PC-3 (cell line): ENCODE data around the gene MAP2K5. TPM values are rescaled to one million over a fixed set of nuclear protein-coding genes. Genes with fewer than 3 reads are reported as not detected.

ENCODE experiments used
- ATAC-seq: fragments of 200-7000 bp; cut with Tn5 transposase; 2 replicates; pipeline ENCODE4 v1.9.1; 2020; ENCODE audit warnings: mild to moderate bottlenecking, moderate library complexity
- BruUV-seq: library from RNA; stranded (reverse); fragments of 400-500 nt; replicated peaks from 2 replicates; lab custom pipeline; 2021; lab: Mats Ljungman, UMichigan
- CTCF ChIA-PET: fragments of 300-600 bp; sonication (Branson Sonifier 250); formaldehyde crosslinking; loops from one replicate; lab custom pipeline; 2022; ENCODE audit warnings: antibody characterized with exemption; lab: Charles Lee
- POLR2A ChIA-PET: fragments of 300-600 bp; sonication (Branson Sonifier 250); formaldehyde crosslinking; loops from one replicate; lab custom pipeline; 2022; ENCODE audit warnings: antibody characterized with exemption; ENCODE audit not compliant: unreplicated experiment; lab: Charles Lee
- DNase-seq: peaks from one replicate; pipeline ENCODE4 v3.0.0-alpha.2; 2015
- H2AFZ ChIP-seq: fragments of 300-600 bp; sonication (generic); 2 replicates; pipeline ENCODE4 v1.6.0; 2016; ENCODE audit warnings: antibody characterized with exemption, low read length
- H3F3A ChIP-seq: fragments of 300-600 bp; sonication (generic); one replicate; pipeline ENCODE4 v1.6.0; 2017; ENCODE audit warnings: antibody characterized with exemption, low read length, control low read depth, mild to moderate bottlenecking; ENCODE audit not compliant: unreplicated experiment
- H3K27ac ChIP-seq: fragments of 300-600 bp; sonication (generic); 2 replicates; pipeline ENCODE4 v1.5.1; 2016; ENCODE audit warnings: mild to moderate bottlenecking, low read length
- H3K27me3 ChIP-seq: fragments of 300-600 bp; sonication (generic); 2 replicates; pipeline ENCODE4 v1.6.1; 2016; ENCODE audit warnings: low read length, mixed read lengths
- H3K36me3 ChIP-seq: fragments of 300-600 bp; sonication (generic); 2 replicates; pipeline ENCODE4 v1.6.1; 2016; ENCODE audit warnings: low read depth, mixed run types, low read length, mixed read lengths
- H3K4me1 ChIP-seq: fragments of 300-600 bp; sonication (generic); 2 replicates; pipeline ENCODE4 v1.5.1; 2016; ENCODE audit warnings: low read length; ENCODE audit not compliant: insufficient read depth
- H3K4me2 ChIP-seq: fragments of 300-600 bp; sonication (generic); 2 replicates; pipeline ENCODE4 v1.6.0; 2016; ENCODE audit warnings: low read length
- H3K4me3 ChIP-seq: fragments of 300-600 bp; sonication (generic); 2 replicates; pipeline ENCODE4 v1.5.1; 2016; ENCODE audit warnings: mild to moderate bottlenecking, low read length, mixed read lengths
- H3K79me2 ChIP-seq: fragments of 300-600 bp; sonication (generic); 2 replicates; pipeline ENCODE4 v1.6.1; 2017; ENCODE audit warnings: low read length, mixed read lengths
- H3K9ac ChIP-seq: fragments of 300-600 bp; sonication (generic); 2 replicates; pipeline ENCODE4 v1.6.0; 2016; ENCODE audit warnings: mild to moderate bottlenecking, low read length
- H3K9me2 ChIP-seq: fragments of 300-600 bp; sonication (generic); replicated peaks from 2 replicates; pipeline ENCODE4 v1.6.1; 2016; ENCODE audit warnings: mixed run types, low read length, mixed read lengths
- H3K9me3 ChIP-seq: fragments of 300-600 bp; sonication (generic); 2 replicates; pipeline ENCODE4 v1.6.1; 2016; ENCODE audit warnings: low read length, mixed read lengths
- H4K20me1 ChIP-seq: fragments of 300-600 bp; sonication (generic); 2 replicates; pipeline ENCODE4 v1.6.1; 2016; ENCODE audit warnings: low read length, mixed read lengths
- EZH2 ChIP-seq: fragments of 300-600 bp; sonication (generic); IDR thresholded peaks from one replicate; pipeline ENCODE4 v1.6.1; 2017; ENCODE audit warnings: antibody characterized with exemption, mild to moderate bottlenecking, low read length; ENCODE audit not compliant: unreplicated experiment
- EZH2phosphoT487 ChIP-seq: fragments of 300-600 bp; sonication (generic); IDR thresholded peaks from 2 replicates; pipeline ENCODE4 v1.6.1; 2018; ENCODE audit warnings: mild to moderate bottlenecking, antibody characterized with exemption, low read length, borderline replicate concordance
- intact Hi-C: fragments of 100-400 bp; cut with micrococcal nuclease; formaldehyde crosslinking; loops from 2 replicates; pipeline ENCODE4 v1.9.0; 2023
- total RNA-seq: library from RNA; depleted of rRNA; stranded (reverse); fragments of >200 nt; gene quantifications from 2 replicates; pipeline ENCODE4 v1.2.3, GENCODE V29; 2014
- TF ChIP-seq, protein P1 (sequence below): fragments of 300-600 bp; sonication (generic); conservative IDR thresholded peaks from 2 replicates; pipeline ENCODE4 v1.5.1; 2017; ENCODE audit warnings: antibody characterized with exemption, low read depth, mild to moderate bottlenecking, low read length

MAP2K5 gene
- total RNA-seq, 1 experiment from 2014 or later, result 5.5 TPM

DNA sequence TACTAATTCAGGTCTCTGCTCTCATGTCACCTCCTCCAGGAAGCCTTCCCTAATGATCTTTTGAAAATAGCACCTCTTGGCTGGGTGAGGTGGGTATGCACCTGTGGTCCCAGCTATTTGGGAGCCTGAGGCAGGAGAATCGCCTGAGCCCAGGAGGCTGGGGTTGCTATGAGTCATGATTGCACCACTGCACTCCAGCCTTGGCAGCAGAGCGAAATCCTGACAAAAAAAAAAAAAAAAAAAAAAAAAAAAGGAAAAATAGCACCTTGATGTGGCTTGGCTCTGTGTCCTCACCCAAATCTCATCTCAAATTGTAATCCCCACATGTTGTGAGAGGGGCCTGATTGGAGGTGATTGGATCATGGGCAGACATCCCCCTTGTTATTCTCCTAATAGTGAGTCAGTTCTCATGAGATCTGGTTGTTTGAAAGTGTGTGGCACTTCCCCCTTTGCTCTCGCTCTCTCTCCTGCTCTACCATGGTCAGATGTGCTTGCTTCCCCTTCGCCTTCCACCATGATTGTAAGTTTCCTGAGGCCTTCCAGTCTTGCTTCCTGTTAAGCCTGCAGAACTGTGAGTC lies 308.6 kb downstream of the MAP2K5 start:
- Histone ChIP-seq H3F3A (no peaks in the 10 kb centered on the region), H3K9ac (no peak overlapping the region), H2AFZ (no peak overlapping the region), H3K79me2 (no peaks in the 10 kb centered on the region), H3K27ac (no peak overlapping the region), H4K20me1 (no peaks in the 10 kb centered on the region), H3K4me2 (no peak overlapping the region), H3K4me1 (no peaks in the 10 kb centered on the region), H3K9me2 (no peaks in the 10 kb centered on the region), H3K9me3 (no peaks in the 10 kb centered on the region), H3K27me3 (no peaks in the 10 kb centered on the region), H3K4me3 (no peak overlapping the region), H3K36me3 (no peaks in the 10 kb centered on the region)
- peak; percentile 45 for DNase-seq
- ChIA-PET POLR2A (no interaction called here), CTCF (no interaction called here)
- TF ChIP-seq EZH2 (no peak), EZH2phosphoT487 (no peak)
- TF ChIP-seq, protein P1, sequence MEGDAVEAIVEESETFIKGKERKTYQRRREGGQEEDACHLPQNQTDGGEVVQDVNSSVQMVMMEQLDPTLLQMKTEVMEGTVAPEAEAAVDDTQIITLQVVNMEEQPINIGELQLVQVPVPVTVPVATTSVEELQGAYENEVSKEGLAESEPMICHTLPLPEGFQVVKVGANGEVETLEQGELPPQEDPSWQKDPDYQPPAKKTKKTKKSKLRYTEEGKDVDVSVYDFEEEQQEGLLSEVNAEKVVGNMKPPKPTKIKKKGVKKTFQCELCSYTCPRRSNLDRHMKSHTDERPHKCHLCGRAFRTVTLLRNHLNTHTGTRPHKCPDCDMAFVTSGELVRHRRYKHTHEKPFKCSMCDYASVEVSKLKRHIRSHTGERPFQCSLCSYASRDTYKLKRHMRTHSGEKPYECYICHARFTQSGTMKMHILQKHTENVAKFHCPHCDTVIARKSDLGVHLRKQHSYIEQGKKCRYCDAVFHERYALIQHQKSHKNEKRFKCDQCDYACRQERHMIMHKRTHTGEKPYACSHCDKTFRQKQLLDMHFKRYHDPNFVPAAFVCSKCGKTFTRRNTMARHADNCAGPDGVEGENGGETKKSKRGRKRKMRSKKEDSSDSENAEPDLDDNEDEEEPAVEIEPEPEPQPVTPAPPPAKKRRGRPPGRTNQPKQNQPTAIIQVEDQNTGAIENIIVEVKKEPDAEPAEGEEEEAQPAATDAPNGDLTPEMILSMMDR, result no peak
- intact Hi-C loops, result no loop called here
- no peak for ATAC-seq
- BruUV-seq, result no TSS peak

DNA sequence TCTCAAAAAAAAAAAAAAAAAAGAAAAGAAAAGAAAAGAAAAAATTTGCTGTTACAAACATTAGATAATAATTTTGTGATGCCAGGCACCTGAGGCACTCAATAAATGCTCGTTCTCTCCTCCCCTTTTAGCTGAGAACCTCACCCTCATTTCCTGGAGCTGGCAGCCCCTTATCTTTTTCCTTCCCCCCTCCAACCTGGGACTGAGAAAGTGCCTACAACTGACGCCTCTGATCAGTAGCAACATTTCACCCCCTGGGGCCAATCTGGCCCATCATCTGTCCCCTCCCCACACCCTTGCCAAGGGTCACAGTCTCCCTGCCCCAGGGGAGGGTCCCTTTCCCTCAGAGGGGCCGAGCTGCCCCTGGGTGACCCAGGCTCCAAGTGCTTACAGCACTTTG lies 309.9 kb downstream of the MAP2K5 start:
- H3K9me2 ChIP-seq, result no peaks in the 10 kb centered on the region
- no TSS peak for BruUV-seq
- DNase-seq (no peak), ATAC-seq (no peak)
- H3K27ac ChIP-seq, result no peak overlapping the region
- H3K9ac ChIP-seq, result no peak overlapping the region
- H3K36me3 ChIP-seq, result no peaks in the 10 kb centered on the region
- H4K20me1 ChIP-seq, result no peaks in the 10 kb centered on the region
- no peak overlapping the region for H3K4me2 ChIP-seq
- TF ChIP-seq EZH2 (no peak), EZH2phosphoT487 (no peak)
- TF ChIP-seq, protein P1, result no peak
- no peak overlapping the region for H2AFZ ChIP-seq
- CTCF ChIA-PET, result no interaction called here
- no peaks in the 10 kb centered on the region for H3F3A ChIP-seq
- H3K79me2 ChIP-seq, result no peaks in the 10 kb centered on the region
- H3K9me3 ChIP-seq, result no peaks in the 10 kb centered on the region
- POLR2A ChIA-PET, result no interaction called here
- H3K4me1 ChIP-seq, result no peaks in the 10 kb centered on the region
- intact Hi-C loops, result no loop called here
- no peak overlapping the region for H3K4me3 ChIP-seq
- no peaks in the 10 kb centered on the region for H3K27me3 ChIP-seq

DNA sequence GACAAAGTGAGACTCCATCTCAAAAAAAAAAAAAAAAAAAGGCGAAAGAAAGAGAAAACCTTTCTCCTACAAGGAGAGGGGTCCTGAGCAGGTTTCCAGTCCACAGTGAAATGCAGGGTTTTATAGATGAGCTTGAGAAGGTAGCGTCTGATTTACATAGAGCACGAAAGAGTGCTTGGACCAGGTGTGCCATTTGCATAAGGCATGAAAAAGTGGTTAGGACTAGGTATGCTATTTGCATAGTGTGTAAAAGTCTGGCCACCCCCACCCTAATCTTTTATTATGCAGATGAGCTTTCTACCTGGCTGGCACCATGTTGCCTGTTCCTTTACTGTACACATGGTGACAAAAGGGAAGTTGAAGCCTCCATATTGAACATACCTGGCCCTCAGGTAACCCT lies 311.0 kb downstream of the MAP2K5 start:
- no peaks in the 10 kb centered on the region for H3K36me3 ChIP-seq
- intact Hi-C loops, result no loop called here
- no peak for DNase-seq
- H3K27me3 ChIP-seq, result no peaks in the 10 kb centered on the region
- no peaks in the 10 kb centered on the region for H4K20me1 ChIP-seq
- ChIA-PET POLR2A (no interaction called here), CTCF (interaction anchor here (0.6 kb wide), 1 partner anchor 231 kb away, joined by 3 read pairs; no protein-coding TSS in a partner anchor)
- BruUV-seq, result no TSS peak
- H3K9me2 ChIP-seq, result no peaks in the 10 kb centered on the region
- H3K4me1 ChIP-seq, result no peaks in the 10 kb centered on the region
- no peaks in the 10 kb centered on the region for H3K9me3 ChIP-seq
- H3K9ac ChIP-seq, result no peak overlapping the region
- ATAC-seq, result no peak
- H3K79me2 ChIP-seq, result no peaks in the 10 kb centered on the region
- H3K4me3 ChIP-seq, result no peak overlapping the region
- H3K4me2 ChIP-seq, result no peak overlapping the region
- H2AFZ ChIP-seq, result no peak overlapping the region
- H3F3A ChIP-seq, result no peaks in the 10 kb centered on the region
- TF ChIP-seq EZH2phosphoT487 (no peak), EZH2 (no peak)
- TF ChIP-seq, protein P1, result no peak
- H3K27ac ChIP-seq, result no peak overlapping the region
